ENCODE data around the gene INTS2.

GRCh38 chr17:61875804-61876203 is 52.0 kb downstream of the INTS2 start:
- no peak for TF ChIP-seq CTCF (IDR thresholded peaks at IDR 0.05)
- TF ChIP-seq GABPA (IDR thresholded peaks at IDR 0.05; ENCODE audit: low read depth) = no peak
- TF ChIP-seq NFIC (IDR thresholded peaks at IDR 0.05; ENCODE audit: borderline replicate concordance) = no peak
- TF ChIP-seq, protein P1, sequence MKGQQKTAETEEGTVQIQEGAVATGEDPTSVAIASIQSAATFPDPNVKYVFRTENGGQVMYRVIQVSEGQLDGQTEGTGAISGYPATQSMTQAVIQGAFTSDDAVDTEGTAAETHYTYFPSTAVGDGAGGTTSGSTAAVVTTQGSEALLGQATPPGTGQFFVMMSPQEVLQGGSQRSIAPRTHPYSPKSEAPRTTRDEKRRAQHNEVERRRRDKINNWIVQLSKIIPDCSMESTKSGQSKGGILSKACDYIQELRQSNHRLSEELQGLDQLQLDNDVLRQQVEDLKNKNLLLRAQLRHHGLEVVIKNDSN (IDR thresholded peaks at IDR 0.05; ENCODE audit: borderline replicate concordance, low read depth) = no peak
- TF ChIP-seq MAX (IDR thresholded peaks at IDR 0.05; ENCODE audit: low read depth) = no peak
- no peak for TF ChIP-seq EP300 (IDR thresholded peaks at IDR 0.05; ENCODE audit: borderline replicate concordance in 1 of 2, low read depth in 1 of 2, low read length in 1 of 2)
- no peak for TF ChIP-seq FOXJ3 (CRISPR knock-in tag; IDR thresholded peaks at IDR 0.05)
- TF ChIP-seq POLR2AphosphoS5 (IDR thresholded peaks at IDR 0.05; ENCODE audit: low read depth, low read length) = no peak
- no peak for TF ChIP-seq EZH2phosphoT487 (IDR thresholded peaks at IDR 0.05; ENCODE audit: borderline replicate concordance, low read depth)
- no peak for TF ChIP-seq RFX5 (IDR thresholded peaks at IDR 0.05; ENCODE audit: low read length)
